HG02981 (cell line): Measurements from ENCODE around the gene IFI35.
"Not testable (repeated sequence)": the region's sequence is repeated elsewhere in the genome, so short reads cannot be mapped to it uniquely, and the experiment has no call there.

Experiments used
- ATAC-seq: cut with Tn5 transposase; IDR thresholded peaks from one replicate; pipeline ENCODE4 v1.9.1; 2021; ENCODE audit warnings: mild to moderate bottlenecking, moderate library complexity; ENCODE audit not compliant: unreplicated experiment

IFI35 gene

DNA sequence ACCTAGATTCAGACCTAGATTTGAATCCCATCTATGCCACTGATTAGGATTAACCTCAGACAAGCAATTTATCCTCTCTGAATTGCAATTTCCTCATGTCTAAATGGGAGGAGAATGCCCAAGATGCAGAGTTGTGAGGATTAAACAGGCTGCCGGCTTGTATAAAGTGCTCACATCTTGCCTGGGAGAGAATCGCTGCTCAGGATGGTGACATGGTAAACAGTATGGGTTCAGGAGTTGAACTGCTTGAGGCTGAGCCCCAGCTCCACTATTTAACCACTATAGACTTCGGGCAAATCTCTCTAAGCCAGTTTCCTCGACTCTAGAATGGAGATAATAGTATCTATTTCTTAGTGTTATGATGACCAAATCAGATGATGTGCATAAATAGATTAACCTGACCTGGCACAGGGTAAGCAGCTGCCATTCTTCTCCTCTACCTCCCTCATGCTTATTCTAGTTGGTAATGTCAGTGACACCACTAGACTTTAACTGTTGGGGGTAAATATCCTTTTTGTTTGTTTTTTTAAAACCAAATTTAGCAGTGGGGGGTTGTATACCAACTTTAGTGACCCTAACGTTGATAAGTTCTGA, 9.1 kb upstream of the IFI35 start:
- no peak for ATAC-seq

DNA sequence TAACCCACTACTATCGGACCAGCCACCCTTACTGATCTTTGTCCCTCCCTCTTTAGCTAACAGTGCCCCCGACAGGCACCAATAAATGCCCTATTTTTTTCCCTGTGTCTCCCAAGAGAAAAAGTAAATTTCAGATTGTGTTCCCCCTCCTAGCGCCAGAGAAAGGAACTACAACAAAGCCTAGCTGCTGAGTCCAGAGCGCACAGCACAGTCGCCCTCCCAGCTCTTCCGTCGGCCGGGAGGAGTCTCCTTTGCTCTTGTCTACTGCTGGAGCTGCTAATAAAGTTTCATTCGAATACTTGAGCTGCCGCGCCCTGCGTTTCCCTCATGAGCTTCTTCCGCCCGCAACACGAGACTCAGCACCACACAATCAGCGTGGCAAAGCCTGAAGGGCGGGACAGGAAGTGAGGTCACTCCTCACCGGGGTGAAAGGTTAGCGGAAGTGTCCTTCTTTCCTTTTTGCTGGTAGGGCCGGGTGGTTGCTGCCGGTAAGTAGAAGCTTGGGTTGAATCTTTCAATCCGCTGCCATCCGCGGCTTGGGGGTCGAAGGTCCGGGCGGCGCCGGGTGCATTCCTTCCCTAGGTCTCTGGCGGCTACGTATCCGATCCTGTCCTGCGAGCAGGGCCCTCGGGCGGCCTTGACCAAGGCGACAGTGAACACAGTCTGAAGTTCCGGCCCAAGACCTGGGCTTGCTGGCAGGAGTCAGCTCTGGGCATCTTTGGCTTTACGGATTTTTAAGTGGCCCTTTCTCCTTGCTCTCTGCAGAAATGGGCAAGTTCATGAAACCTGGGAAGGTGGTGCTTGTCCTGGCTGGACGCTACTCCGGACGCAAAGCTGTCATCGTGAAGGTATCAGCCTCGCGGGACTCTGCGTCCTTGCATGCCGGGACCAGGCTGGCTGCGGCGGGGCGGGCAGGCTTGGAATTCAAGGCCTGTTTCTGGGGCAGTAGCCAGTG, 8.3 kb upstream of the IFI35 start, which contains the start of gene RPL27:
TSS of gene RPL27 (plus strand) at position 436 of the 955 bp plus-strand sequence. CDS start at position 768, 332 bp downstream.
- peak; percentile 93 for ATAC-seq

DNA sequence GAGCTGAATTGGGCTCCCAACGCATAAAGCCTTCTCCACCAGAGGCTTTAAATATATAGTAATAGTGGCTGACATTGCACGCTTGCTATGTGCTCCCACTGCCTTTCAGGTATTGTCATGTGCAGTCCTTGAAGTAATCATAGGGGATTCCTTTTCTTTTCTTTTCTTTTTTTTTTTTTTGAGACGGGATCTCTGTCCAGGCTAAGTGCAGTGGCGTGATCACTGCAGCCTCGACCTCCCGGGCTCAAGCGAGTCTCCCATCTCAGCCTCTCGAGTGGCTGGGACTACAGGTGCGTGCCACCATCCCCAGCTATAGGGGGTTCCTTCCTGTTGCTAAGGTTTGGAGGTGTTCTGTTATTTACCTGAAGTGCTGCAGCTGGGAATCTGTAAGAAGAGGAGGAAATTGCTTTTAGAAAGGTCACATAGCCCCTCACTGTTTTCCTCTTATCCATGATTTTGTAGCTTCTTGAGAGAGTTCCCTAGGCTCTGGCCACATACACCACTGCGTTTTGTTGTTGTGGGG, 7.5 kb upstream of the IFI35 start:
- no peak for ATAC-seq

DNA sequence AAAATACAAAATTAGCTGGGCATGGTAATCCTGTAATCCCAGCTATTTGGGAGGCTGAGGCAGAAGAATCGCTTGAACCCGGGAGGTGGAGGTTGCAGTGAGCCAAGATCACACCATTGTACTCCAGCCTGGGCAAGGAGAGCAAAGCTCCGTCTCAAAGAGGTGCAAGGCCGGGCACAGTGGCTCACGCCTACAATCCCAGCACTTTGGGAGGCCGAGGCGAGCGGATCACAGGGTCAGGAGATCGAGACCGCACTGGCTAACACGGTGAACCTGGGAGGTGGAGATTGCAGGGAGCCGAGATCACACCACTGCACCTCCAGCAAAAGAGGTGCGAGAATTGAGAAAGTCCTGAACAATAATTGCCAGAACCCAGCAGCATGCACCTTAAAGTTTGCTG, 5.7 kb upstream of the IFI35 start:
- not testable (repeated sequence) for ATAC-seq

DNA sequence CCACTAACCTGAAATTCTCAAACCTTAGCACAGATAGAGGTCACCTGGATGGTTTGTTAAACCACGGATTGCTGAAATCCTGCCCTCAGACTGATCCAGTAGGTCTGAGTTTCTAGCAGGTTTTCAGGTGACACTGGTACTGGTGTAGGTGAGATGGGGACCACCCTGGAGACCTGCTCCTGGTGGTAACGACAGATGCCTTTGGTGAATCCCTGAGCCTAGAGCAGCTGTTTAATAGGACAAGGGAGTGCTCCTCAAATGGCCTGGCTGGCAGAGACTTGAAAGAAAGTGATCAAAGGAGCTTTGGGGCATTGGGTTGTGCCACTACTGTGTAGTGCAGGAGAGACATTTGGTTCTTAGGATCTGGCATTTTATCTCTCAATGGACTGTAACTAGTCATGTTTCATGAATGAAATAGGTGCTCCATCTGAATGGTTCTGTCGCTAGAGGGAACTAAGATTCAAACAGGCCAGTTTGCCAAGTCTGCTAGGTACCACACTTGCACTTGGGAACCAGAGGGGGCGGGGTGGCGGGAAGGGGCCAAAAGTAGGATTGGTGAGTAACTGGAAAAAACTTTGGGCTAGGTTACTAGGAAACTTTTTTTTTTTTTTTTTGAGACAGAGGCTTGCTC, 2.9 kb upstream of the IFI35 start:
- no peak for ATAC-seq

DNA sequence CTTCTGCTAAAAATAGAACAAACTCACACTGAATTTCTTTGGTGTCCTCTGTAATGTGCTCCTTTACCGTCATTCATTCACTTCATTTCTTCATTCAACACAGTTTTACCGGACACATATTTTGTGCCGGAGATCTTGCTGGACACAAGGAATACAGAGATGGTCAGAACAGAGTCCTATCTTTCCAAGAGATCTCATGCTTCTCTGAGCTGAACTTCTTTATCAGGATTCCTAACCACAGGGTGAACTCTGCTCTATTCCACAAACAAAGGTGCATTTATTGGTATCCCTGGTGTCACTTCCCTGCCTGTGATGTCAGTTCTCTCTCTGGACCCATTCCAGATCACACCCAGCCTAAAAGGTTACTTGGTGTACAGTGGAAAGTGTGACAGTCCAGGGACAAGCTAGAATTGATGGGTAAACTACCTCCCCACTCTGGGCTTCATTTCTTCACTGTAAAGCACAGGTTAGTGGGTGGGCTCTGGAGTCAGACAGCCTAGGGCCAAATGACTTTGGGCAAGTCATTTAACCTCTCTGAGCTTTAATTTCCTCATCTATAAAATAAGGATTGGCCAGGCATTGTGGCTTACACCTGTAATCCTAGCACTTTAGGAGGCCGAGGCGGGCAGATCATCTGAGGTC, 4.2 kb downstream of the IFI35 start:
- ATAC-seq, result no peak

DNA sequence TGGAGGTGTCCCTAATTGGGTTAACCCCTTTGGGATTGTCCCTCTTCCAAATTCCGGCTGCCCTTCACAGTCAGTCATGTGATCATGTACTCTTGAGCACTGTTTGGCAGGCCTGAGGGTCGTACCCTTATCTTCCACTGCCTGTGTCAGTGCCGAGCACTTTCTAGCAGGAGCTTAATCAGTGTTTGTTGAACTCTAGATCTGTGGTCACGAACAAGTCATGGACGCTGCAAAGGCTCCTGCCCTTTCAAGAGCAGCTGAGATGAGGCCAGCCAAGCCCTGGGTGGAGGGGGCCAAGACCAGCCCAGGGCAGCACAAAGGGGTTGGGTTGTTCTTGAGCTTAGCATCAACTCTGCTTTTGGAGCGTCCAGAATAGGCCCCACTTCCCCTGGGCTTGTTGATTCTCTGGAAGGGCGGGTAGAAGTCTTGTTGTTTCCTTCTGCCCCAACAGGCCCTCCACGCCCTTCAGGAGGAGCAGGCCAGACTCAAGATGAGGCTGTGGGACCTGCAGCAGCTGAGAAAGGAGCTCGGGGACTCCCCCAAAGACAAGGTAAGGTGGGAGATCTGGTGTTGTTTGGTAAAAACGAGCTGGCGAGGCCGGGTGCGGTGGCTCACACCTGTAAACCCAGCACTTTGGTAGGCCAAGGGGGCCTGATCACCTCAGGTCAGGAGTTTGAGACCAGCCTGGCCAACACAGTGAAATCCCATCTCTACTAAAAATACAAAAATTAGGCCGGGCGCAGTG, 5.3 kb downstream of the IFI35 start:
- no peak for ATAC-seq

DNA sequence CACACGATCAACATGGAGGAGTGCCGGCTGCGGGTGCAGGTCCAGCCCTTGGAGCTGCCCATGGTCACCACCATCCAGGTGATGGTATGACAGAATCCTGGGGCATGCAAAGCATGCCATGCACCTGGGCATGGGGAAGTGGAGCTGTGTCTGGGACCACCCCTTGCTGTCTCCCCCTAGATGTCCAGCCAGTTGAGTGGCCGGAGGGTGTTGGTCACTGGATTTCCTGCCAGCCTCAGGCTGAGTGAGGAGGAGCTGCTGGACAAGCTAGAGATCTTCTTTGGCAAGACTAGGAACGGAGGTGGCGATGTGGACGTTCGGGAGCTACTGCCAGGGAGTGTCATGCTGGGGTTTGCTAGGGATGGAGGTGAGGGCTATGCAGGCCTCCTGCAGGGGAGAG, 6.7 kb downstream of the IFI35 start:
- no peak for ATAC-seq

DNA sequence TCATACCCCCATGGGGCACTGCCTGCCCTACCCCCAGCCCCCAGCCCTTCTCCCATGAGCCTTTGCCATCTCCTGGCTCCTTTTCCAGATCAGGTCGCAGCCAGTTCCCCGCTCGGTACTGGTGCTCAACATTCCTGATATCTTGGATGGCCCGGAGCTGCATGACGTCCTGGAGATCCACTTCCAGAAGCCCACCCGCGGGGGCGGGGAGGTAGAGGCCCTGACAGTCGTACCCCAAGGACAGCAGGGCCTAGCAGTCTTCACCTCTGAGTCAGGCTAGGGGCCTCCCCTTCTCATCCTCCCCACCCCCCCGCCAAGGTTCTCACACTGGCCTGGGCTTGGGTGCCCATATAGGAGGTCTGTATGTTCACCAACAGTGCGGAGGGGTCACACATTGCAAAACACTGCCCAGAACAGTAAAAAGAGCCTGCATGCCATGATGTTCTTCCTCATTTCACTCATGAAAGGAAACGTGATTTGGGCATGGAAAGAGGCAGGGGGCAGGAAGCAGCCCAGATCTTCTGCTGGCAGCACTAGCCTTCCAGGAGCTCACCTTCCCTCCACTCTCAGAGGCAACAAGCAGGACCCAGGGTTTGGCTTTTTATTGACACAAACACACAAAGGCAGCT, 7.5 kb downstream of the IFI35 start:
- no peak for ATAC-seq

DNA sequence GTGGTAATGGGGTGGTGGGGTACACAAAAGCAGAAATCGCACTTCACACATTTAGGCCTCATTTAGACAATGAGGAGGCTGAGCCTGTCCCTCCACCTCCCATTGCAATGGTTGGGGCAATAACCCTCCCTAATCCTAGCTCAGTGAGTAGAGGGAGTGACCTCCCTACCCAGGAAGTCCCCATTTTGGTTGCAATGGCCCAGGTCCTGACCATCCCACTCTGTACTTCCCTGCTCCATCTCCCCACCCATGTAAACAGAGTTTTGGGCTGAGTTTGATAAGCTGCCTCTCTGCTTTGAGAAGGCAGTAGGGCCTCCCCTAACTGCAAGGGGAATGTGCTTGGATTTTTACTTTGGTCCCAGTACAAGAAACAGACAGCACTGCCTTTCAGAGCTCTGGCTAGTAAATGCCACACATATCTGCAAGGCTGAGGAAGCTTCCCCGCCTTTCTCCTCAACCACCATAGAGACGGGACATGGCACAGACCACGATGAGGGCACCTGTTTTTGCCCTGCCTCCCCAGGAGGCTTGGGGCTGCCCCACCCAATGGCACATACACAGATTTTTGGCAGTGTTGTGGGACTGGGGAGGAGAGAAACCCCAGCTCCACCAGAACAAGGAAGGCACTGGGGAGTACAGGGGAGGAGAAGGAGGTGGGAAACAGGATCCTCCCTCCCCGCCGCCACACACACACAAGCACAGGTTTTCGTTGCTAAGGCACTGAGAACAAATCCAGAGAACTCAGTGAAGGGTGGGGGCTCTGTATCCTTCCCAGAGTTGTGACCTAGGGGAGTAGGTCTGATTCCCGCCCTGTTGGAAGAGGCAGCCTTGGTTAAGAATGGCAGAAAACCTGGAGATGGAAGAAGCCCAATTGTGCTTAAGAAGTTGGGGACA, 8.3 kb downstream of the IFI35 start:
- ATAC-seq, result no peak

DNA sequence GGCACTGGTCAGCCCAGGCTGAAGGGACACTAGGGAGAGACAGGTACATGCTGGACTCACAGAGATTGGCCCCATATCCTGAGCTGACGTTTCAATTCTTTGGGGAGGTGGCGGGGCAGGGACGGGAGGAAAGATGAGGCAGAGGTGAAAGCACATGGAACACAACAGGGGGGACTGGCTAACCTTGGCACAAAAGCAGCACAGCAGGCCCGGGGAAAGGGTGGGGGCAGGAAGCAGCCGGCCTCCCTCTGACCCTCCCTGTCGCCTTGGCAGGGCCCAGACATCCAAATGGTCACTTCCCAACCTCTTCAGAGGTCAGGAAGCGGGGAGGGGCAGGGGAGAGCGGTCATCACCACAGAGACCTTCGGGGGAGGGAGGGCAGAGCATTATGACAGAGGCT, 9.0 kb downstream of the IFI35 start:
- ATAC-seq, result no peak

DNA sequence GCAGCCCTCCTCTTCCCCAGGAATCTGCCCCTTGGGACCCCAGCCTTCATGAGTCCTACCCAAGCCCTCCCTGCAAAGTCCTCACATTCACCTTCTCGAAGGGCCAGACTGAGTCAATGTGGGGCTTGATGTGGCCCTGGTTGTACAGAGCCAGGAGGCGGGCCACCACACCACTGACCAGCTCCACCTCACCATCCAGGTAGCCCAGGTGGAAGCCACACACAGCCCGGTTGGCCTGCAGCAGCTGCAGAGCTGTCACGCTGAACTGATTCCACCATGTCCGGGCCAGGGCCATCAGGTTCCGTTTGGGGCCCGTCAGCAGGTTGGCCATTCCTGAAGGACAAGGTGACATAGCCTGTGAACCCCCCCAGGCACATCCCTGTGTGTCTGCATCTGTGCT, 9.6 kb downstream of the IFI35 start:
- no peak for ATAC-seq

DNA sequence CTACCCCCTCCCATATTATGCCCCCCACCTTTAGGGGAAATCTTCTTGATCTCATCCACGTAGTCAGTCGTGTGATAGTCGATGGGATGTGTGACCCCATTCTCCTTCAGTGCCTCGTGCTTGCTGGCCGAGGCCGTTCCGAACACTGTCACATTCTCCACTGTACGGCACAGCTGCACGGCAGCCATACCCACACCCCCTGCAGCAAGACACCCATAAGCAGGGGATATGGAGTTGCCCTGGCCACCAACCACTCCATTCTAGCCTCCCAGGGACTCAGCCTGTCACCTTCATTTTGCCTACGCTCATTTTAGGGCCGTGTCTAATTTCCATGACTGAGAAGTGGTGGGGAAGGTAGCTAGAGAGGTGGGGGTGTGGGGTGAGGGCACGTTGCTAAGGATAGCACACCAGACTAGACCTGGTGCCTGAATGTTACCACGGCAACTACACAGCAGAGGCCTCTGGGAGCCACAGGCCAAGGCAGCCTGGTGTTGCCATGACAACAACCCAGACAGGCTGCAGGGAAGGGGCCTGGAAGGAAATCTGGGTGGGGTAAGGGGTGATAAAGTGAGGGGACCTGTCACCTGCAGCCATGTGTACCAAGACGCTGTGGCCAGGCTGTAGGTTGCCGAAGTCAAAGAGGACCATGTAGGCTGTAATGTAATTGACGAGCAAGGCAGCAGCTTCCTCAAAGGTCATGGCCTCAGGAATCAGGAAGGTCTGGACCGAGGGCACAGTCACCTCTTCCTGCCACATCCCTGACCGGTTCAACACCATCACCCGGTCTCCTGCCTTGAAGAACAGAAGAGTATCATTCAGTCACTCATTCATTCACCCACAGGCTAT, 11.6 kb downstream of the IFI35 start:
- no peak for ATAC-seq

DNA sequence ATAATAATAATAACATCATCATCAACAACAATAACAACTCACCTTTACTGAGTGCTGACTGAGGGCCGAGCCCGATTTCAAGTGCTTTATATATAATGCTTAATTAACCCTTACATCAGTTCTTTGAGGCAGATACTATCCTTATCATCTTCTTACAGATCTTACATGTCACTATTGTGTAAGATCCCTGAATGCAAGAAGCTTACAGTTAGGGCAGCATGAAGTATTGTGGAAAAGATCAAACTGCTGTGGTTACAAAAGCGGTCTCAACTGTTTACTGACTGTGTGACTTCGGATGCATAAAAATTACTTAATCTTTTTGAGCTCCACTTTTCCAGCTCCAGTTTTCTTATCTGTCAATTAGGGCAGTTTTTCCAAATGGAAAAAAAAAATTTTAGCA, 12.3 kb downstream of the IFI35 start:
- no peak for ATAC-seq

DNA sequence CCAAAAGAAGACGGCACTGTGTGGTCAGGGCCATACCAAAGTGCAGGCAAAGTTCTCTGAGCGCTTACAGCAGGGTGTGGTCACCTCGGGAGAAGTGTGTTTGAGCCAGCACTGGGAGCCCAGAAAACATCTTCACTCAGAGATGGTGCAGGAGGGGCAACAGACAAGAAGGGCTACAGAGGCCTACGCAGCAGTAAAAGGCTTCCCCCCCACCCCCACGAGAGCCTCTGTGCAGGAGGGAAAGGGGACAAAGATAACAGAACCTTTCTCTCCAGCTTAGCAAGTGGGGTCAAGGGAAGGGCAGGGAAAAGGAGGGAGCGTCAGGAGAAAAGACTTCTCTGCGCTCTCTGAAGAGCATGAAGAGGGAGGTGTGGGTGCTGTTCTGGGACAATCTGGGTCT, 12.8 kb downstream of the IFI35 start:
- no peak for ATAC-seq

DNA sequence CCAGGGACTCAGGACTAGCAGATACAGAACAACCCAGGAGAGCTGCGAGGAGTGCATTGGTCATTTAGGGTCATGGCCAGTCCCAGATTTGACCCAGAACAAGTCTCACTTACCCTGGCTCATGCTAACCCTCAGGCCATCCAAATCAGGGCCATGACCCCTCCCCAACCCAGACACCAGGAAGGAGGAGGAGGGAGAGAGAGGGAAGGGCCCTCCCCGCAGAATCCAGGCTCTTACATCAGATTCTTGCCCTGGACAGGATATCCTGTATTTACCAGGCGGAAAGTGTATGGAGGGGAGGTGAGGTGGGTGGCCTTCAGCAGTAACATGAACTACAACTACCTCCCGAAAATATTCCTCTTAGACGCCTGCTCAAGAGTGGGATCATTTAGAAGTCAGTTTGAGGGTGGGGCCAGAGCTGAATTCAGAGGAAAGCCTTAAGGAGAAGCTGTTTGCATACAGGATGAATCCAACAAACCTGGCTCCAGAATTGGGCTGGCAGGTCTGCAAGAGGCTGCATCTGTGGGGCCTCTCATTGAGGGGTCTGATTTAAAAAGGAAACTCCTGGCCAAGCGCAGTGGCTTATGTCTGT, 13.5 kb downstream of the IFI35 start:
- no peak for ATAC-seq
